Activated naive CD8-positive, alpha-beta T cell treated with anti-CD3 and anti-CD28 coated beads, Interleukin-2, amount 10 ng/mL, durations not matched to agents 7 days and 5 days (primary cell): ENCODE data around the gene P3H3. TPM values are rescaled to one million over a fixed set of nuclear protein-coding genes. Genes with fewer than 3 reads are reported as not detected.
A peak's percentile ranks its signal among the peaks of the same experiment; 100 is the strongest.

ENCODE experiments used
- ATAC-seq: fragments of 150-1000 bp; cut with Tn5 transposase; one replicate; pipeline ENCODE4 v1.10.0; 2021; ENCODE audit warnings: low read depth, moderate library complexity
- POLR2A ChIA-PET: fragments of 350-600 bp; sonication (Branson Sonifier 250); formaldehyde crosslinking; loops from one replicate; lab custom pipeline; 2021; ENCODE audit warnings: antibody characterized with exemption; lab: Charles Lee
- DNase-seq: peaks from one replicate; pipeline ENCODE4 v3.0.0; 2021
- H3K27ac Mint-ChIP-seq: one replicate; pipeline ENCODE4 v1.8.0; 2022; ENCODE audit warnings: mild to moderate bottlenecking, mixed read lengths
- H3K27me3 Mint-ChIP-seq: one replicate; pipeline ENCODE4 v1.8.0; 2022; ENCODE audit warnings: mild to moderate bottlenecking, moderate library complexity, mixed read lengths
- H3K36me3 Mint-ChIP-seq: one replicate; pipeline ENCODE4 v1.8.0; 2021; ENCODE audit warnings: mild to moderate bottlenecking, mixed read lengths
- H3K4me1 Mint-ChIP-seq: one replicate; pipeline ENCODE4 v1.8.0; 2021; ENCODE audit warnings: mixed read lengths
- H3K4me3 Mint-ChIP-seq: one replicate; pipeline ENCODE4 v1.8.0; 2022; ENCODE audit warnings: mild to moderate bottlenecking, moderate library complexity, mixed read lengths
- H3K9me3 Mint-ChIP-seq: one replicate; pipeline ENCODE4 v1.8.0; 2021; ENCODE audit warnings: mixed read lengths
- total RNA-seq, 2 experiments: library from RNA; stranded (reverse); gene quantifications; one replicate each; pipeline ENCODE4 v1.2.3, GENCODE V29; 2021

P3H3 gene
- total RNA-seq, 2 experiments from 2014 or later: 6.3 to 7.0 TPM

DNA sequence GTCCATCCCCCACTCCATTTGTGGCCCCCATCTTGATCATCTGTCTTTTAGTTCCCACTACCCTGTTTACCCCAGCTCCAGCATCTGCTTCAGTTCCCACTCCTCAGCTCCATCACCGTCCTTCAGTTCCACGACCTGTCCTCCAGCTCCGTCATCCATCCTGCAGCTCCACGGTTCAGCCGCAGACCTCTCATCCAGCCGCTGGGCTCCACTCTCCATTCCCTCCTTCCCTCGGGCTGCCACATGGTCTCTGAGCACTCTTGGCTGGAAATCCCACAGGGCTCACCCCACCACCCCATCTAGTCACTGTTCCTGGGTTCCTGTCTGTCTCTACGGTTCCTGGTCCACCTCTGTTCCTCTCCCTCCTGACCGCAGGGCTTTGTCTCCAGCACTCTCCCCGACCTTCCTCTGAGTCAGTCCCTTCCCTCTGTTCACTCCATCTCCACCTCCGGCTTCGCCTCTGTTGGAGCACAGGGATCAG, 3.3 kb upstream of the P3H3 start:
- H3K4me3 Mint-ChIP-seq: no peak overlapping the region
- ATAC-seq (no peak), DNase-seq (peak; percentile 29)
- POLR2A ChIA-PET: interaction anchor here (0.9 kb wide), 1 partner anchor 16 kb away, joined by 3 read pairs; no protein-coding TSS in a partner anchor
- no peak overlapping the region for H3K27ac Mint-ChIP-seq
- peaks cover 25% of the 10 kb centered on the region for H3K4me1 Mint-ChIP-seq
- peaks cover 74% of the 10 kb centered on the region for H3K27me3 Mint-ChIP-seq
- H3K9me3 Mint-ChIP-seq: no peaks in the 10 kb centered on the region
- H3K36me3 Mint-ChIP-seq: no peaks in the 10 kb centered on the region

DNA sequence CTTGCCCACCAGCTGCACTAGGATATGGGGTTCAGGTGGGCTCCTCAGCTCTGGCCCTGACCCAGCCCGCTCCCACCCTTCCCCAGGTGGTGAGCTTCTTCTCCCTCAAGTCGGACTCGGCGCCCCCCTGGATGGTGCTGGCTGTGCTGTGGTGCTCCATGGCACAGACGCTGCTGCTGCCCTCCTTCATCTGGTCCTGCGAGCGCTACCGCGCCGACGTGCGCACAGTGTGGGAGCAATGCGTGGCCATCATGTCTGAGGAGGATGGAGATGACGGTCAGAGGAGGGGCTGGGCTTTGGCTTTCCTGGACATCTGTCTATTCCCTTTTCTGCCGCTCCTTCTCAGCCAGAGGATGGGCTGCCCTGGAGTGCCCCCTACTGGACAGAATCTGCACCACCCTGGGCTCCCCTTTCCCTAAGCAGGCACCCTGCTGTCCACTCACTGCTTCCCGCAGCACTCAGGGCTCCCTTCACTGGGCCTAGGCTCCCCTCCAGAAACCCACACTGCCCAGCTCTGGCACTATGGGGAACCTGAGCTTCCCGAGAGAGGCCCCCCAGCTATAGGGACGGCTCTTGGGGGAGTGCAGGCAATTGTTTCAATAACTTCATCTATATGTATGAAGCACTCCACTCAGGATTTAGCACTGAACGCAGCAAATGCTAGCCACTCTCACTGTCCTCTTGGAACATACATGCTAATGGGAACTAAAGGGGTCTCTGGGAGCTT, 2.6 kb upstream of the P3H3 start:
- Mint-ChIP-seq H3K4me3 (no peak overlapping the region), H3K27ac (no peak overlapping the region), H3K27me3 (peaks cover 76% of the 10 kb centered on the region), H3K4me1 (peaks cover 25% of the 10 kb centered on the region), H3K9me3 (no peaks in the 10 kb centered on the region), H3K36me3 (no peaks in the 10 kb centered on the region)
- POLR2A ChIA-PET: interaction anchor here (0.9 to 1.4 kb wide), 2 partner anchors 17 to 73 kb away, joined by 3 to 5 read pairs; partner anchors contain the start of gene MLF2
- DNase-seq (peak; percentile 86), ATAC-seq (peak; percentile 62)

GRCh38 chr12:6826125-6826733, 2.0 kb upstream of the P3H3 start:
- DNase-seq (peak; percentile 30), ATAC-seq (no peak)
- Mint-ChIP-seq H3K4me3 (no peak overlapping the region), H3K27me3 (peaks cover 73% of the 10 kb centered on the region), H3K4me1 (peaks cover 20% of the 10 kb centered on the region), H3K36me3 (no peaks in the 10 kb centered on the region), H3K9me3 (no peaks in the 10 kb centered on the region), H3K27ac (no peak overlapping the region)
- POLR2A ChIA-PET: interaction anchor here (1.4 kb wide), 1 partner anchor 73 kb away, joined by 5 read pairs; the partner anchor contains the start of gene MLF2

DNA sequence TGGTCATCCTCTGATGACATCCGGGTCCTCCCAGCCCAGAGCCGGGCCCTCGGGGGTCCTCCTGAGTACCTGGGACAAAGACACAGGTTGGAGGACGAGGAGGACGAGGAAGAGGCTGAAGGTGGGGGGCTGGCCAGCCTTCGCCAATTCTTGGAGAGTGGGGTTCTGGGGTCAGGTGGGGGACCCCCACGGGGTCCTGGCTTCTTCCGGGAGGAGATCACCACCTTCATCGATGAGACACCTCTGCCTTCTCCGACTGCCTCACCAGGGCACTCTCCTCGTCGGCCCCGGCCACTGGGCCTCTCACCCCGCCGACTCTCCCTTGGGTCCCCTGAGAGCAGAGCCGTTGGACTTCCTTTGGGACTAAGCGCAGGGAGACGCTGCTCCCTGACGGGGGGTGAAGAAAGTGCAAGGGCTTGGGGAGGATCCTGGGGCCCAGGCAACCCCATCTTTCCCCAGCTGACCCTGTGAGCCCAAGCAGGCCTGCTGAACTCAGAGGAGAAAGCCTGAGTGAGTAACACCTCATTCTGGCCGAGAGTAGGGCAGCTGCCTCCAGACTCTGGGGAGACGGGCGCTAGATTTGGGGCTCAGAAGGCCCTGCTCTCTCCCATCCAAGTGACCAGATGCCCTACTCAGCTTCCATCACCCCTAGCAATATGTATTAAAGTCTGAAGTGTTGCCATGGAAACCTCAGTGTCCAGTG, 1.3 kb upstream of the P3H3 start:
- POLR2A ChIA-PET: interaction anchor here (1.4 kb wide), 1 partner anchor 74 kb away, joined by 5 read pairs; the partner anchor contains the start of gene MLF2
- H3K9me3 Mint-ChIP-seq: no peaks in the 10 kb centered on the region
- H3K27me3 Mint-ChIP-seq: peaks cover 73% of the 10 kb centered on the region
- H3K36me3 Mint-ChIP-seq: no peaks in the 10 kb centered on the region
- ATAC-seq (no peak), DNase-seq (peak; percentile 32)
- no peak overlapping the region for H3K27ac Mint-ChIP-seq
- peak overlapping the region; percentile 58 for H3K4me3 Mint-ChIP-seq
- H3K4me1 Mint-ChIP-seq: peaks cover 17% of the 10 kb centered on the region

GRCh38 chr12:6827437-6827911, 733 bp upstream of the P3H3 start:
- peaks cover 15% of the 10 kb centered on the region for H3K4me1 Mint-ChIP-seq
- peaks cover 71% of the 10 kb centered on the region for H3K27me3 Mint-ChIP-seq
- DNase-seq (peak; percentile 54), ATAC-seq (no peak)
- H3K4me3 Mint-ChIP-seq: peak overlapping the region; percentile 58
- no peak overlapping the region for H3K27ac Mint-ChIP-seq
- H3K36me3 Mint-ChIP-seq: no peaks in the 10 kb centered on the region
- H3K9me3 Mint-ChIP-seq: no peaks in the 10 kb centered on the region
- POLR2A ChIA-PET: interaction anchor here (1.7 kb wide), 1 partner anchor 24 kb away, joined by 5 read pairs; the partner anchor contains the start of gene CDCA3

DNA sequence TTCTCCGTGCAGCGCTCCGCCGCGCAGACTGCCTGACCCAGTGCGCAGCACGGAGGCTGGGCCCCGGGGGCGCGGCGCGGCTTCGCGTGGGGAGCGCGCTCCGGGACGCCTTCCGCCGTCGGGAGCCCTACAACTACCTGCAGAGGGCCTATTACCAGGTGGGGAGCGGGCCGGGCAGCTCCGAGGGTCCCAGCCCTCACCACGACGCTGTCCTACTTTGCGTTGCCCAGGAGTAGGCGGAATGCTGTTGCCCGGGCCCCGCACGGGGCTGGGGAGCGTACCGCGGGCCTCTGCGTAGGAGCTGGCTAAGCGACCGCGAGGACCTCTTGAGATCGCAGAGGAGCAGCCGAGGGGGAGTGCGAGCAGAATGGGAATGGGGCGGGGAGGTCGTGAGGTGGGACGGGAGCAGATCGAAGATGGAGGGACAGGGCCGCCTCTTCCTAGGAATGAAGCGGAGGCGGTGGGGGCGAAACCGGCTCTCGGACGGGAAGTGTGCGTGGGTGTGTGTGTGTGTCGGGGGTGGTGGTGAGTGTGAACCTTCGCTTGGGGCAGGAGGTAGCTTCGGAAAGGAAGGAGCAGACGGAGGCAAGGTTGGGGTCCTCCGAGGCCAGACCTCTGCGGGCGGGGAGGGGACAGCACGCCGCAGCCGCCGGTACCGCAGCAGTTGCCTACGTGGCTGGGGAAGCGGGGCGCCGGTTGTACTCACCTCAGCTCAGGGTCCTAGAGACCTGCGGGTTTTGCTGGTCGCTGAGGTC, 751 bp downstream of the P3H3 start:
- DNase-seq (peak; percentile 64), ATAC-seq (peak; percentile 50)
- no peaks in the 10 kb centered on the region for H3K9me3 Mint-ChIP-seq
- H3K4me3 Mint-ChIP-seq: peak overlapping the region; percentile 82
- H3K36me3 Mint-ChIP-seq: no peaks in the 10 kb centered on the region
- peaks cover 61% of the 10 kb centered on the region for H3K27me3 Mint-ChIP-seq
- peaks cover 15% of the 10 kb centered on the region for H3K4me1 Mint-ChIP-seq
- peak overlapping the region; percentile 70 for H3K27ac Mint-ChIP-seq
- POLR2A ChIA-PET: interaction anchor here (0.6 to 1.7 kb wide), 5 partner anchors 22 to 249 kb away, joined by 3 to 7 read pairs (median 5); partner anchors contain the start of genes CD4, CDCA3, MLF2 and SPSB2

- Mint-ChIP-seq H3K4me3 (peak overlapping the region; percentile 82), H3K27me3 (peaks cover 58% of the 10 kb centered on the region), H3K27ac (no peak overlapping the region), H3K4me1 (peaks cover 15% of the 10 kb centered on the region), H3K9me3 (no peaks in the 10 kb centered on the region), H3K36me3 (no peaks in the 10 kb centered on the region)
- POLR2A ChIA-PET: interaction anchor here (0.6 to 1.4 kb wide), 5 partner anchors 41 to 250 kb away, joined by 3 to 7 read pairs (median 4); partner anchors contain the start of genes CD4, MLF2 and SPSB2
- no peak for DNase-seq
- no peak for ATAC-seq
These were observed 1.5 kb downstream of the P3H3 start for GRCh38 chr12:6829536-6830220.

DNA sequence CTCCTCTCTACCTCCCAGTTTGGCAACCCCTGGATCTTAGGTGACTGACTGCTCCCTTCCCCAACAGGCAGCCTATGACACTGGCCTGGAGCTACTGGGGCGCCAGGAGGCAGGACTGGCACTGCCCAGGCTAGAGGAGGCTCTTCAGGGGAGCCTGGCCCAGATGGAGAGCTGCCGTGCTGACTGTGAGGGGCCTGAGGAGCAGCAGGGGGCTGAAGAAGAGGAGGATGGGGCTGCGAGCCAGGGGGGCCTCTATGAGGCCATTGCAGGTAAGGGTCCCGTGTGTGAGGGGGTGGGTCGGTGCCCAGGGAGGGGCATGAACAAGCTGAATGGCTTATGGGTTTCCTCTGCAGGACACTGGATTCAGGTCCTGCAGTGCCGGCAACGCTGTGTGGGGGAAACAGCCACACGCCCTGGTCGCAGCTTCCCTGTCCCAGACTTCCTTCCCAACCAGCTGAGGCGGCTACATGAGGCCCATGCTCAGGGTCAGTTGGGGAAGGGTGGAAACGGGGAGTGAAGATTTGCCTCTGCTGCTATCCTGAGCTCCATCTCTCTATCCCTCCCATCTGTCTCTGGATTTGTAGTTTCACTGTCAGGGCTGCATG, 2.2 kb downstream of the P3H3 start:
- Mint-ChIP-seq H3K27me3 (peaks cover 53% of the 10 kb centered on the region), H3K4me3 (no peak overlapping the region)
- POLR2A ChIA-PET: interaction anchor here (1.1 to 1.3 kb wide), 2 partner anchors 21 to 77 kb away, joined by 3 to 4 read pairs; partner anchors contain the start of genes MLF2 and USP5

DNA sequence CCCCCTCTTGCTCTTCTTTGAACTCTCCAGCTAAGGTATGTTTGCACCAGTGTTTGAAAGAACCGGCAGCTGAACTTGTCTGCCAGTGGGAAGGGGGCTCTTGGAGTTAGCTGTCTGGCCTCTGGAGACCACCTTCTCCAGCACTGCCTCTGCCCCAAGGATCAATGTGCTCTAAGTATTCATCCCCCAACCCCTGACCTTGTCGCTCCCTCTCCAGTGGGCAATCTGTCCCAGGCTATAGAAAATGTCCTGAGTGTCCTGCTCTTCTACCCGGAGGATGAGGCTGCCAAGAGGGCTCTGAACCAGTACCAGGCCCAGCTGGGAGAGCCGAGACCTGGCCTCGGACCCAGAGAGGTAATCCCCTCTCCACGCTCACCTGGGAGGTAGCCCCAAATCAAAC, 2.8 kb downstream of the P3H3 start:
- DNase-seq: no peak
- Mint-ChIP-seq H3K27ac (no peak overlapping the region), H3K27me3 (peaks cover 48% of the 10 kb centered on the region), H3K36me3 (no peaks in the 10 kb centered on the region), H3K4me3 (no peak overlapping the region), H3K4me1 (peaks cover 19% of the 10 kb centered on the region), H3K9me3 (no peaks in the 10 kb centered on the region)
- POLR2A ChIA-PET: interaction anchor here (1.1 to 1.3 kb wide), 2 partner anchors 21 to 78 kb away, joined by 3 to 4 read pairs; partner anchors contain the start of genes MLF2 and USP5
- ATAC-seq: no peak

More for the DNA sequence above, 2.2 kb downstream of the P3H3 start:
- H3K36me3 Mint-ChIP-seq: no peaks in the 10 kb centered on the region
- peak; percentile 34 for DNase-seq
- no peak for ATAC-seq
- H3K27ac Mint-ChIP-seq: no peak overlapping the region
- no peaks in the 10 kb centered on the region for H3K9me3 Mint-ChIP-seq
- peaks cover 17% of the 10 kb centered on the region for H3K4me1 Mint-ChIP-seq

DNA sequence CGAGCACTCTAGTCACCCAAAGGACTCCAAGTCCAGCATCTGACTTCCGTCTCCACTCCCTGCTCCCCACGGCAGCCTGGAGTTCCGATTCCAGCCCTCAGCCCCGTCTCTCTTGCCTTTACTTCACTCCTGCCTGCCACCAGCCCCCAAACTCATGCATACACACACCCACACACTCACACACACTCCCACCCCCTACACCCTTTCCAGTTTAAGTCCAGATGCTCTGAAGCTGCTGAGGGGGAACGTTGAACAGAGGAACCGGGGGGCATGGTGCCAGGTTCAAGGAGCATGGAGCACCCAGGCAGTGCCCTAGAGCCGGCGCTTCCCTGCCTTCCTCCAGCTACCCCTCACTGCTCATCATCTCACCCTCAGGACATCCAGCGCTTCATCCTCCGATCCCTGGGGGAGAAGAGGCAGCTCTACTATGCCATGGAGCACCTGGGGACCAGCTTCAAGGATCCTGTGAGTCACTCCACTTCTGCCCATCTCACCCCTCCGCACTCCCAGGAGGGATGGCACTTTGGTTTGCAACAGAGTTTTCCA, 3.3 kb downstream of the P3H3 start:
- H3K27ac Mint-ChIP-seq: no peak overlapping the region
- H3K27me3 Mint-ChIP-seq: peaks cover 44% of the 10 kb centered on the region

DNA sequence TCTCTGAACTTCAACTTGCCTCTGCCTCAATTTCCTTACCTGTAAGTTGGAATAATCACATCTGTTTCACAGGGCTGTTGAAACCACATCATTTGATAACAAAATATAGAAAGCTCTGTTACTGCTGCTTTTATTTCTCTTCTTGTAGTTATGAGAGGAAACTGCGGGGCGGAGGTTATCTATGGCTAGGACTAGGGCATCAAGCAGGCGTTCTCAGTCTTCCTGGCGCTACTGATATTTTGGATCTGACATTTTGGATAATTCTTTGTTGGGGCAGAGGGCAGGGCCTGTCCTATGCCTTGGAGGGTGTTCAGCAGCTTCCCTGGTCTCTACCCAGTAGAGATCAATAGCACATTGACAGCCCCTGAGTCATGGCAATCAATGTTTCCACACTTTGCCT, 3.9 kb downstream of the P3H3 start:
- H3K4me3 Mint-ChIP-seq: no peak overlapping the region
- H3K36me3 Mint-ChIP-seq: no peaks in the 10 kb centered on the region
- H3K27me3 Mint-ChIP-seq: peaks cover 38% of the 10 kb centered on the region
- peaks cover 19% of the 10 kb centered on the region for H3K4me1 Mint-ChIP-seq
- no peak for ATAC-seq
- H3K27ac Mint-ChIP-seq: no peak overlapping the region
- DNase-seq: no peak
- POLR2A ChIA-PET: no interaction called here
- no peaks in the 10 kb centered on the region for H3K9me3 Mint-ChIP-seq

More for the DNA sequence above, 3.3 kb downstream of the P3H3 start:
- no peaks in the 10 kb centered on the region for H3K9me3 Mint-ChIP-seq
- no peak for ATAC-seq
- peaks cover 19% of the 10 kb centered on the region for H3K4me1 Mint-ChIP-seq
- POLR2A ChIA-PET: no interaction called here
- no peaks in the 10 kb centered on the region for H3K36me3 Mint-ChIP-seq
- no peak overlapping the region for H3K4me3 Mint-ChIP-seq
- DNase-seq: no peak
